ENCODE data around the gene LRRC74B.
A peak's percentile ranks its signal among the peaks of the same experiment; 100 is the strongest.

Gene LRRC74B

DNA sequence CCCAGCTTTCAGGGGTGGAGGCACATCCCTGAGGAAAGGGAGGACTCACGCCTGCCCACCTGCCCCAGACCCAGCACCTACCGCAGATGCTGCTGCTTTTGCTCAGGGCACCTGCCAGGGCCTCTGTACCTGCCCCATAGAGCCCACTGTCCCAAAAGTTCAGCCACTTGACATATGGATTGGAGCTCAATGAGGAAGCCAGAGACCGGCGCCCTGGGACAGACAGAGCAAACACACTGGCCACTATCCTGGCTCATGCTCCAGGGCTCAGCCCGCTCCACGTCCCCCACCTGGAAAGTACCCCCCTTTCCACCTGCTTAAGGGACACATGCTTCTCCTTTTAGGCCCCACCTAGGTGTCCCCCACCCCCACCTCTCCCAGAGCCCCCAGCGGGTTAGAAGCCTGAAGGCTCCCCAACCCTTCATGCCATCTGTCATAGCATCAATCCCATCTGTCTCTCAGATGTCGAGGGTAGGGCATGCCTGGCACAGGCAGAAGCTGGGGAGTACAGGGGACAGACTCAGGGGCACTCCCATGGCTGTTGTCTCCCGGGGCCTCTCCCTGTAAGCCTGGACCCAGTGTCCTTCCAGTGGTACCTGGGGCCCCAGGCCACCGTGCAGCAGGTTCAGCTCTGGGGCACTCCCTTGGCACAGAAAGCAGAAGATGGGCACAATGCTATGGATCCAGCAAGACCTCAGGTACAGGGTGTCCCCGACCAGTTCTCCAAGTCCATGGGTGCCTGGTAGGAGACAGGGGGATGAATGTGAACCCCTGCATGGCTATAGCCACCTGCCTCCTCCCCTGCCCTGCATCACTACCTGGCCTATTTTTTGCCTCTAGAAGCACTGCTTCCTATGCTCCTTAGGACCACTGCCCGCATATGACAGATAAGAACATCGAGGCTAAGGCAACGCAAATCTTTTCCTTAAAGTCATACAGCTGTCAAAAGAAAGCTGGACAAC is 33.0 kb upstream of the LRRC74B start:
- H3K9ac ChIP-seq (ENCODE audit: low read length): no peak overlapping the region
- no peak overlapping the region for H3K4me3 ChIP-seq (ENCODE audit: low read depth, low read length, poor library complexity, severe bottlenecking)
- no peak overlapping the region for H3K4me2 ChIP-seq (ENCODE audit: low read length)

DNA sequence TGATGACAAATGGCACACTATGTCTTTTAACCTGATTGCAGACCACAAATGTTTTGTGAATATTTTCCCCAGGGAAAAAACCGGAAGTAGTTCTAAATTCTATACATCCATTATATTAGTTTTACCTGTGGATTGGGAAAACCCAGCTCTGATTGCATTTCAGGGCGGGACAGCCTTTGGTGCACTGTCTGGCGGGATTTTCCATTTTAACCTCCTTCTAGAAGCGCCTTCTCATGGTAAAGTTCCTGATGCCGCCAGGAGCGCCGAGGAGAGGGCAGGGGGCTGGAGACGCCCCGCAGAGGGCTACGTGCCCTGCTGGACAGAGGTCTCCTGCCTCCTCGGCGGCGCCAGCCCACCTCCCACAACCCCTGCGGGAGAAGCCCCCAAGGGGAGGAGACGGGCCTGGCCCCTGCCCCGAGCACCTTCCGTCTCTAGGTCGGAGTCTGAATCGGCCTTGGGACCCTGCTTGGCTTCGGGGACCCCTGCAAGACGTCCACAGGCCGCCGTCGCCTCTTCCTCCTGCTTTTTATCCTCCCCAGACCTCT is 32.0 kb upstream of the LRRC74B start:
- Histone ChIP-seq H3K27ac (ENCODE audit: low read depth, low read length, poor library complexity, severe bottlenecking) (no peak overlapping the region), H3K9me2 (ENCODE audit: low read depth, low read length) (no peaks in the 10 kb centered on the region), H3K9me3 (ENCODE audit: low read length) (no peaks in the 10 kb centered on the region), H3F3A (ENCODE audit: insufficient read depth, low read length) (no peaks in the 10 kb centered on the region), H2AFZ (ENCODE audit: low read length) (no peak overlapping the region), H3K4me1 (ENCODE audit: insufficient read depth, low read length, severe bottlenecking) (peaks cover 9% of the 10 kb centered on the region), H3K9ac (ENCODE audit: low read length) (no peak overlapping the region), H3K4me2 (ENCODE audit: low read length) (peak overlapping the region; percentile 57), H3K27me3 (ENCODE audit: insufficient read depth, low read length) (no peaks in the 10 kb centered on the region), H3K36me3 (ENCODE audit: insufficient read depth, low read length) (no peaks in the 10 kb centered on the region), H3K4me3 (ENCODE audit: low read depth, low read length, poor library complexity, severe bottlenecking) (peak overlapping the region; percentile 37), H3K79me2 (ENCODE audit: insufficient read depth, low read length) (no peaks in the 10 kb centered on the region), H4K20me1 (ENCODE audit: insufficient read depth, low read length) (no peaks in the 10 kb centered on the region)
- TF ChIP-seq EZH2 (IDR thresholded peaks at IDR 0.05; ENCODE audit: borderline replicate concordance, low read length): no peak
- TF ChIP-seq, protein P1, sequence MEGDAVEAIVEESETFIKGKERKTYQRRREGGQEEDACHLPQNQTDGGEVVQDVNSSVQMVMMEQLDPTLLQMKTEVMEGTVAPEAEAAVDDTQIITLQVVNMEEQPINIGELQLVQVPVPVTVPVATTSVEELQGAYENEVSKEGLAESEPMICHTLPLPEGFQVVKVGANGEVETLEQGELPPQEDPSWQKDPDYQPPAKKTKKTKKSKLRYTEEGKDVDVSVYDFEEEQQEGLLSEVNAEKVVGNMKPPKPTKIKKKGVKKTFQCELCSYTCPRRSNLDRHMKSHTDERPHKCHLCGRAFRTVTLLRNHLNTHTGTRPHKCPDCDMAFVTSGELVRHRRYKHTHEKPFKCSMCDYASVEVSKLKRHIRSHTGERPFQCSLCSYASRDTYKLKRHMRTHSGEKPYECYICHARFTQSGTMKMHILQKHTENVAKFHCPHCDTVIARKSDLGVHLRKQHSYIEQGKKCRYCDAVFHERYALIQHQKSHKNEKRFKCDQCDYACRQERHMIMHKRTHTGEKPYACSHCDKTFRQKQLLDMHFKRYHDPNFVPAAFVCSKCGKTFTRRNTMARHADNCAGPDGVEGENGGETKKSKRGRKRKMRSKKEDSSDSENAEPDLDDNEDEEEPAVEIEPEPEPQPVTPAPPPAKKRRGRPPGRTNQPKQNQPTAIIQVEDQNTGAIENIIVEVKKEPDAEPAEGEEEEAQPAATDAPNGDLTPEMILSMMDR (IDR thresholded peaks at IDR 0.05; ENCODE audit: low read length): no peak

More for the DNA sequence above, 33.0 kb upstream of the LRRC74B start:
- H3K36me3 ChIP-seq (ENCODE audit: insufficient read depth, low read length): no peaks in the 10 kb centered on the region
- no peak overlapping the region for H3K27ac ChIP-seq (ENCODE audit: low read depth, low read length, poor library complexity, severe bottlenecking)
- H3K79me2 ChIP-seq (ENCODE audit: insufficient read depth, low read length): no peaks in the 10 kb centered on the region
- no peak overlapping the region for H2AFZ ChIP-seq (ENCODE audit: low read length)
- no peaks in the 10 kb centered on the region for H3K27me3 ChIP-seq (ENCODE audit: insufficient read depth, low read length)
- no peaks in the 10 kb centered on the region for H3K9me2 ChIP-seq (ENCODE audit: low read depth, low read length)
- H4K20me1 ChIP-seq (ENCODE audit: insufficient read depth, low read length): no peaks in the 10 kb centered on the region
- no peaks in the 10 kb centered on the region for H3F3A ChIP-seq (ENCODE audit: insufficient read depth, low read length)
- no peak for TF ChIP-seq EZH2 (IDR thresholded peaks at IDR 0.05; ENCODE audit: borderline replicate concordance, low read length)
- TF ChIP-seq, protein P1 (IDR thresholded peaks at IDR 0.05; ENCODE audit: low read length): no peak
- peaks cover 9% of the 10 kb centered on the region for H3K4me1 ChIP-seq (ENCODE audit: insufficient read depth, low read length, severe bottlenecking)
- no peaks in the 10 kb centered on the region for H3K9me3 ChIP-seq (ENCODE audit: low read length)

- no peak overlapping the region for H3K9ac ChIP-seq (ENCODE audit: low read length)
- peaks cover 9% of the 10 kb centered on the region for H3K4me1 ChIP-seq (ENCODE audit: insufficient read depth, low read length, severe bottlenecking)
- no peak for TF ChIP-seq EZH2 (IDR thresholded peaks at IDR 0.05; ENCODE audit: borderline replicate concordance, low read length)
- TF ChIP-seq, protein P1 (IDR thresholded peaks at IDR 0.05; ENCODE audit: low read length): no peak
- H3K27ac ChIP-seq (ENCODE audit: low read depth, low read length, poor library complexity, severe bottlenecking): no peak overlapping the region
- peak overlapping the region; percentile 37 for H3K4me3 ChIP-seq (ENCODE audit: low read depth, low read length, poor library complexity, severe bottlenecking)
- H3K79me2 ChIP-seq (ENCODE audit: insufficient read depth, low read length): no peaks in the 10 kb centered on the region
- H3K4me2 ChIP-seq (ENCODE audit: low read length): peak overlapping the region; percentile 57
- H3F3A ChIP-seq (ENCODE audit: insufficient read depth, low read length): no peaks in the 10 kb centered on the region
- H3K9me3 ChIP-seq (ENCODE audit: low read length): no peaks in the 10 kb centered on the region
- no peaks in the 10 kb centered on the region for H3K27me3 ChIP-seq (ENCODE audit: insufficient read depth, low read length)
- H3K9me2 ChIP-seq (ENCODE audit: low read depth, low read length): no peaks in the 10 kb centered on the region
- no peaks in the 10 kb centered on the region for H4K20me1 ChIP-seq (ENCODE audit: insufficient read depth, low read length)
- H3K36me3 ChIP-seq (ENCODE audit: insufficient read depth, low read length): no peaks in the 10 kb centered on the region
- no peak overlapping the region for H2AFZ ChIP-seq (ENCODE audit: low read length)
Measured at GRCh38 chr22:21014202-21014725, 31.5 kb upstream of the LRRC74B start.
